Measurements from ENCODE around the gene AAK1.

GRCh38 chr2:69490486-69490885, 153.1 kb downstream of the AAK1 start:
- TF ChIP-seq, protein P1, sequence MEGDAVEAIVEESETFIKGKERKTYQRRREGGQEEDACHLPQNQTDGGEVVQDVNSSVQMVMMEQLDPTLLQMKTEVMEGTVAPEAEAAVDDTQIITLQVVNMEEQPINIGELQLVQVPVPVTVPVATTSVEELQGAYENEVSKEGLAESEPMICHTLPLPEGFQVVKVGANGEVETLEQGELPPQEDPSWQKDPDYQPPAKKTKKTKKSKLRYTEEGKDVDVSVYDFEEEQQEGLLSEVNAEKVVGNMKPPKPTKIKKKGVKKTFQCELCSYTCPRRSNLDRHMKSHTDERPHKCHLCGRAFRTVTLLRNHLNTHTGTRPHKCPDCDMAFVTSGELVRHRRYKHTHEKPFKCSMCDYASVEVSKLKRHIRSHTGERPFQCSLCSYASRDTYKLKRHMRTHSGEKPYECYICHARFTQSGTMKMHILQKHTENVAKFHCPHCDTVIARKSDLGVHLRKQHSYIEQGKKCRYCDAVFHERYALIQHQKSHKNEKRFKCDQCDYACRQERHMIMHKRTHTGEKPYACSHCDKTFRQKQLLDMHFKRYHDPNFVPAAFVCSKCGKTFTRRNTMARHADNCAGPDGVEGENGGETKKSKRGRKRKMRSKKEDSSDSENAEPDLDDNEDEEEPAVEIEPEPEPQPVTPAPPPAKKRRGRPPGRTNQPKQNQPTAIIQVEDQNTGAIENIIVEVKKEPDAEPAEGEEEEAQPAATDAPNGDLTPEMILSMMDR (optimal IDR thresholded peaks at IDR 0.05 in 1 of 3, IDR thresholded peaks at IDR 0.05 in 1 of 3, conservative IDR thresholded peaks at IDR 0.05 in 1 of 3; ENCODE audit: extremely low read depth in 1 of 3, insufficient read depth in 2 of 3, low read length in 3 of 3): no peak
- TF ChIP-seq EZH2 (IDR thresholded peaks at IDR 0.05; ENCODE audit: low read length): no peak

All from keratinocyte (primary cell).